OCI-LY7 (cell line): ENCODE results near the gene CDKL5.

ENCODE experiments used
- EZH2phosphoT487 ChIP-seq: fragments of 200-600 bp; sonication (generic); IDR thresholded peaks from 2 replicates; pipeline ENCODE4 v1.6.1; 2018; ENCODE audit warnings: low read depth, borderline replicate concordance, mild to moderate bottlenecking, mixed run types, antibody characterized with exemption, low read length, moderate library complexity, mixed read lengths
- TF ChIP-seq, protein P1 (sequence below): fragments of 200-600 bp; sonication (generic); conservative IDR thresholded peaks from 2 replicates; pipeline ENCODE4 v1.5.1; 2014; ENCODE audit warnings: mild to moderate bottlenecking, antibody characterized with exemption, low read length, moderate library complexity, mixed read lengths

- TF ChIP-seq, protein P1, sequence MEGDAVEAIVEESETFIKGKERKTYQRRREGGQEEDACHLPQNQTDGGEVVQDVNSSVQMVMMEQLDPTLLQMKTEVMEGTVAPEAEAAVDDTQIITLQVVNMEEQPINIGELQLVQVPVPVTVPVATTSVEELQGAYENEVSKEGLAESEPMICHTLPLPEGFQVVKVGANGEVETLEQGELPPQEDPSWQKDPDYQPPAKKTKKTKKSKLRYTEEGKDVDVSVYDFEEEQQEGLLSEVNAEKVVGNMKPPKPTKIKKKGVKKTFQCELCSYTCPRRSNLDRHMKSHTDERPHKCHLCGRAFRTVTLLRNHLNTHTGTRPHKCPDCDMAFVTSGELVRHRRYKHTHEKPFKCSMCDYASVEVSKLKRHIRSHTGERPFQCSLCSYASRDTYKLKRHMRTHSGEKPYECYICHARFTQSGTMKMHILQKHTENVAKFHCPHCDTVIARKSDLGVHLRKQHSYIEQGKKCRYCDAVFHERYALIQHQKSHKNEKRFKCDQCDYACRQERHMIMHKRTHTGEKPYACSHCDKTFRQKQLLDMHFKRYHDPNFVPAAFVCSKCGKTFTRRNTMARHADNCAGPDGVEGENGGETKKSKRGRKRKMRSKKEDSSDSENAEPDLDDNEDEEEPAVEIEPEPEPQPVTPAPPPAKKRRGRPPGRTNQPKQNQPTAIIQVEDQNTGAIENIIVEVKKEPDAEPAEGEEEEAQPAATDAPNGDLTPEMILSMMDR = no peak
- TF ChIP-seq EZH2phosphoT487 = no peak
Observed at GRCh38 chrX:18698737-18699650, 273.6 kb downstream of the CDKL5 start.
